Stomach (tissue), 4 donors: ENCODE results near the gene GLDC.

Experiments
- EP300 ChIP-seq: sonication (generic); formaldehyde crosslinking; IDR thresholded peaks from one replicate; pipeline ENCODE4 v1.6.1; 2017; ENCODE audit warnings: antibody characterized with exemption
- POLR2A ChIP-seq, 4 donors: fragments of 450-650 bp; IDR thresholded peaks; one replicate each; pipeline ENCODE4 v1.6.1; 2016; ENCODE audit warnings: antibody characterized with exemption in 4 of 4, control low read depth in 2 of 4, mild to moderate bottlenecking in 1 of 4, moderate library complexity in 1 of 4
- POLR2AphosphoS5 ChIP-seq, 3 donors: sonication (generic); formaldehyde crosslinking; IDR thresholded peaks; one replicate each; pipeline ENCODE4 v1.6.1; 2016; ENCODE audit warnings: antibody characterized with exemption in 3 of 3
- TF ChIP-seq, protein P1 (sequence below), 7 experiments: fragments of 450-650 bp in 4 of 7; fragments of 200-600 bp in 3 of 7; sonication (generic) in 3 of 7; IDR thresholded peaks; one replicate each; pipeline ENCODE4 v1.5.1; 2016 to 2019; ENCODE audit warnings: antibody characterized with exemption in 7 of 7, control low read depth in 2 of 7, mild to moderate bottlenecking in 1 of 7

DNA sequence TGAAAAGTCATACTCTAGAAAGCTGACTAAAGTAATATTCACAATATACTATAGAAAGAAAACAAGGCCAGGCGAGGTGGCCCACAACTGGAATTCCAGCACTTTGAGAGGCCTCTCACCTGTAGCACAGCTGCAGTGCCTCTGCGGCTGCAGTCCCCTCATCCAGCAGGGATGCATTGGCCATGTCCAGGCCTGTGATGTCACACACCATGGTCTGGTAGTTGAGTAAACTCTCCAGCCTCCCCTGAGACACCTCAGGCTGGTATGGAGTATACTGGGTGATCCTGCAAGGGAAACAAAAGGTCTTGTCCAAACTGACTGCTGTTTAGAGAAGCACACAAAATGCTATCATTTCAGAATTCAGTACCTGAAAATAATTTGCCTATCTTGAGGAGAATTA is 35.5 kb downstream of the GLDC start:
- TF ChIP-seq POLR2AphosphoS5 (IDR thresholded peaks at IDR 0.05) (no peak), POLR2A (IDR thresholded peaks at IDR 0.05) (no peak), EP300 (no peak)
- TF ChIP-seq, protein P1, sequence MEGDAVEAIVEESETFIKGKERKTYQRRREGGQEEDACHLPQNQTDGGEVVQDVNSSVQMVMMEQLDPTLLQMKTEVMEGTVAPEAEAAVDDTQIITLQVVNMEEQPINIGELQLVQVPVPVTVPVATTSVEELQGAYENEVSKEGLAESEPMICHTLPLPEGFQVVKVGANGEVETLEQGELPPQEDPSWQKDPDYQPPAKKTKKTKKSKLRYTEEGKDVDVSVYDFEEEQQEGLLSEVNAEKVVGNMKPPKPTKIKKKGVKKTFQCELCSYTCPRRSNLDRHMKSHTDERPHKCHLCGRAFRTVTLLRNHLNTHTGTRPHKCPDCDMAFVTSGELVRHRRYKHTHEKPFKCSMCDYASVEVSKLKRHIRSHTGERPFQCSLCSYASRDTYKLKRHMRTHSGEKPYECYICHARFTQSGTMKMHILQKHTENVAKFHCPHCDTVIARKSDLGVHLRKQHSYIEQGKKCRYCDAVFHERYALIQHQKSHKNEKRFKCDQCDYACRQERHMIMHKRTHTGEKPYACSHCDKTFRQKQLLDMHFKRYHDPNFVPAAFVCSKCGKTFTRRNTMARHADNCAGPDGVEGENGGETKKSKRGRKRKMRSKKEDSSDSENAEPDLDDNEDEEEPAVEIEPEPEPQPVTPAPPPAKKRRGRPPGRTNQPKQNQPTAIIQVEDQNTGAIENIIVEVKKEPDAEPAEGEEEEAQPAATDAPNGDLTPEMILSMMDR (IDR thresholded peaks at IDR 0.05) = no peak
